Hematopoietic multipotent progenitor cell treated with erythropoietin and hydrocortisone succinate and interleukin-3 and kit ligand, for 15 days (in vitro differentiated cells): ENCODE measurements around the gene CCR2.

ENCODE experiments used
- DNase-seq: peaks from one replicate; pipeline ENCODE4 v3.0.0-alpha.2; 2015; ENCODE audit warnings: low spot score

Gene CCR2

GRCh38 chr3:46405301-46406019, 51.5 kb downstream of the CCR2 start:
- DNase-seq, result no peak

GRCh38 chr3:46406443-46406787, 52.5 kb downstream of the CCR2 start:
- no peak for DNase-seq

- peak; percentile 97 for DNase-seq
Measured at GRCh38 chr3:46406788-46407611, 53.1 kb downstream of the CCR2 start, which contains the start of the genes CCR5AS and CCRL2. CCR5AS (minus strand) TSS chr3:46407066. CCRL2 (plus strand) TSS chr3:46407259; CDS start chr3:46408080, 821 bp downstream.

- peak; percentile 59 for DNase-seq
Measured at GRCh38 chr3:46407970-46408369, 54.1 kb downstream of the CCR2 start.

- no peak for DNase-seq
Measured at GRCh38 chr3:46408853-46409252, 54.9 kb downstream of the CCR2 start.

GRCh38 chr3:46409739-46410489, 56.0 kb downstream of the CCR2 start:
- DNase-seq, result no peak
